Epithelial cell of proximal tubule (primary cell): Measurements from ENCODE around the gene CPNE9. TPM values are rescaled to one million over a fixed set of nuclear protein-coding genes. Genes with fewer than 3 reads are reported as not detected.

ENCODE experiments used
- DNase-seq: peaks from one replicate; pipeline ENCODE4 v3.0.0-alpha.2; 2011; ENCODE audit warnings: low read depth
- H3K4me3 ChIP-seq: 2 replicates; pipeline ENCODE4 v1.5.1; 2011; ENCODE audit warnings: low read depth, mild to moderate bottlenecking, low read length
- CTCF ChIP-seq: conservative IDR thresholded peaks from 2 replicates; pipeline ENCODE4 v1.5.1; 2012; ENCODE audit warnings: low read depth, mild to moderate bottlenecking, low read length
- total RNA-seq: library from RNA; depleted of rRNA; stranded (reverse); fragments of >200 nt; gene quantifications from 2 replicates; pipeline ENCODE4 v1.2.3, GENCODE V29; 2015

Gene CPNE9
- total RNA-seq, 1 donor from 2014 or later, result not detected

- no peak for DNase-seq
- no peak for TF ChIP-seq CTCF
- H3K4me3 ChIP-seq, result no peak overlapping the region
These were observed 24.1 kb upstream of the CPNE9 start for GRCh38 chr3:9679476-9680080.

GRCh38 chr3:9681011-9681722 lies 22.5 kb upstream of the CPNE9 start:
- TF ChIP-seq CTCF, result no peak
- DNase-seq, result no peak
- H3K4me3 ChIP-seq, result no peak overlapping the region

GRCh38 chr3:9681723-9682081 lies 21.9 kb upstream of the CPNE9 start:
- no peak overlapping the region for H3K4me3 ChIP-seq
- no peak for DNase-seq
- TF ChIP-seq CTCF, result no peak

GRCh38 chr3:9682096-9682495 lies 21.5 kb upstream of the CPNE9 start:
- no peak for TF ChIP-seq CTCF
- H3K4me3 ChIP-seq, result no peak overlapping the region
- no peak for DNase-seq

- no peak for DNase-seq
- H3K4me3 ChIP-seq, result no peak overlapping the region
- no peak for TF ChIP-seq CTCF
These were observed 20.2 kb upstream of the CPNE9 start for GRCh38 chr3:9683426-9683825.

- no peak for TF ChIP-seq CTCF
- H3K4me3 ChIP-seq, result no peak overlapping the region
- no peak for DNase-seq
These were observed 18.2 kb upstream of the CPNE9 start for GRCh38 chr3:9685216-9686049.
